Ovary (tissue), 9 donors: ENCODE results near the gene TMEM235. TPM values are rescaled to one million over a fixed set of nuclear protein-coding genes. Genes with fewer than 3 reads are reported as not detected.

Source experiments
- DNase-seq, 5 donors: peaks; one replicate each; pipeline ENCODE4 v3.0.0-alpha.2; 2019 to 2020
- H3K27ac ChIP-seq, 2 donors: fragments of 200-600 bp; one replicate each; pipeline versions ENCODE4 v1.5.1 to v1.8.0; 2019 to 2022
- H3K27me3 ChIP-seq: fragments of 200-600 bp; one replicate; pipeline ENCODE4 v1.8.0; 2022
- H3K36me3 ChIP-seq: fragments of 200-600 bp; sonication (generic); one replicate; pipeline ENCODE4 v1.5.1; 2019
- H3K4me1 ChIP-seq: one replicate; pipeline ENCODE4 v1.8.1; 2013; ENCODE audit warnings: mild to moderate bottlenecking, moderate library complexity; ENCODE audit not compliant: insufficient read depth
- H3K4me3 ChIP-seq: fragments of 200-600 bp; sonication (generic); one replicate; pipeline ENCODE4 v1.5.1; 2017
- H3K9me3 ChIP-seq, 2 donors: fragments of 200-600 bp in 1 of 2; sonication (generic) in 1 of 2; one replicate each; pipeline versions ENCODE4 v1.5.1 to v1.8.1; 2013 to 2019; ENCODE audit warnings: mild to moderate bottlenecking in 1 of 2, moderate library complexity in 1 of 2
- EP300 ChIP-seq: sonication (generic); formaldehyde crosslinking; IDR thresholded peaks from one replicate; pipeline ENCODE4 v1.6.1; 2017; ENCODE audit warnings: antibody characterized with exemption
- POLR2A ChIP-seq: fragments of 450-650 bp; IDR thresholded peaks from one replicate; pipeline ENCODE4 v1.6.1; 2017; ENCODE audit warnings: antibody characterized with exemption, mild to moderate bottlenecking, moderate library complexity
- WGBS, 3 donors: extraction: QIAGEN DNeasy Blood & Tissue Kit in 1 of 3; methylation state at CpG; one replicate each; pipeline versions ENCODE4 v1.1.5 to v1.1.7; 2013 to 2017; 5-methylcytosine and 5-hydroxymethylcytosine counted together
- intact Hi-C, 4 donors: fragments of 100-400 bp; cut with DNase I; formaldehyde crosslinking; loops; one replicate each; pipeline versions ENCODE4 v1.11.0 to v1.15.1; 2022 to 2023
- polyA plus RNA-seq, 2 donors: library from polyadenylated mRNA; stranded (reverse); fragments of 200-250 nt in 1 of 2; fragments of 350-450 nt in 1 of 2; fragmentation: Illumina TruSeq in 1 of 2; extraction: RNeasy Lipid Tissue Mini Kit (QIAGEN cat#74804) in 1 of 2; gene quantifications; one replicate each; pipeline ENCODE4 v1.2.3, GENCODE V29; 2013 to 2014
- total RNA-seq, 7 donors: library from RNA; depleted of rRNA in 2 of 7; stranded (reverse); fragments of >200 nt in 2 of 7; fragmentation: NEBNext Ultra II Directional in 3 of 7; extraction: Animal tissue kit (Norgen Biotek cat#: 25700) in 3 of 7; gene quantifications; one replicate each; pipeline versions ENCODE4 v1.1.0 to v1.2.4, GENCODE V29; 2016 to 2023
- TF ChIP-seq, protein P1 (sequence below), 3 donors: fragments of 450-650 bp in 2 of 3; fragments of 200-600 bp in 1 of 3; IDR thresholded peaks; one replicate each; pipeline versions ENCODE4 v1.5.1 to v1.8.0; 2016 to 2022; ENCODE audit warnings: antibody characterized with exemption in 3 of 3, mild to moderate bottlenecking in 1 of 3
- donor health status: DM: no; HTN: no; CAD: no; lungs with moderate emphysema.
- donor health status: DM: no; HTN: no; CAD: no.
- donor health status: Bipolar disorder and iron deficiency.
- donor health status: DM: yes; HTN: yes; CAD: no.
- donor health status: DM: no; HTN: no; CAD: no.
- donor health status: DM: yes; HTN: yes; CAD: no.

TMEM235 gene
- total and polyA plus RNA-seq, 9 donors: 0.07 TPM; not detected in 8

DNA sequence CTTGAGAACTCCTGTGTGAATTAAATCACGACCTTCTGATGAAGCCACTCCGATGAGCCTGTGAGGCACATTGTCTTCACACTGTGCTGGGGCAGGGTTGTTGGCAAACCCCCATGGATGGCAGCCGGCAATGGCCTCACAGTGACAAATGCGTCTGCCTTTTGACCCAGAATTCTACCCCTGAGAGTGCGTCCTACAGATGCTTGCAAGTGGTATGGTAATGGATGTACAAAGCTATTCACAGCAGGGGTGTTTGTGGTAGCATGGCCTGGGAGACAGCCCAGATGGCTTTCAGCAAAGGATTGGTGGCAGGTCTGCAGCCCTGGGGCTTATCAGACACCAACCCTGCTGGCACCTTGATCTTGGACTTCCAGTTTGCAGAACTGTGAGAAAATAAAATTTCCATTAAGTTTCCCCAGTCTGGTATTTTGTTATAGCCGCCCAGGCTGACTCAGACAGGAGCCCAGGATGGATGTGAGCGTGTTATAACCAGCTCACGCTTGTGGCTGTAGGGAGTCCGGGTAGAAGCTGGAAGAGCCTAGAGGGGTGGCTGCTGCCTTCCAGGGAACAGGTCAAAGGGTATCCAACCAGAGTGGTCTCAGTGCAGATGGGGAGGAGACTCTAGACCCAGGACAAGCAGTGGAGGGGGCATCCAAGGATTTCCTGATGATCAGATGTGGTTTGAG, 34.1 kb upstream of the TMEM235 start:
- no peaks in the 10 kb centered on the region for H3K9me3 ChIP-seq
- H3K4me1 ChIP-seq: no peaks in the 10 kb centered on the region
- no peak for DNase-seq
- intact Hi-C loops: no loop called here
- no peaks in the 10 kb centered on the region for H3K27me3 ChIP-seq
- H3K27ac ChIP-seq: no peak overlapping the region
- TF ChIP-seq EP300 (no peak), POLR2A (no peak)
- TF ChIP-seq, protein P1, sequence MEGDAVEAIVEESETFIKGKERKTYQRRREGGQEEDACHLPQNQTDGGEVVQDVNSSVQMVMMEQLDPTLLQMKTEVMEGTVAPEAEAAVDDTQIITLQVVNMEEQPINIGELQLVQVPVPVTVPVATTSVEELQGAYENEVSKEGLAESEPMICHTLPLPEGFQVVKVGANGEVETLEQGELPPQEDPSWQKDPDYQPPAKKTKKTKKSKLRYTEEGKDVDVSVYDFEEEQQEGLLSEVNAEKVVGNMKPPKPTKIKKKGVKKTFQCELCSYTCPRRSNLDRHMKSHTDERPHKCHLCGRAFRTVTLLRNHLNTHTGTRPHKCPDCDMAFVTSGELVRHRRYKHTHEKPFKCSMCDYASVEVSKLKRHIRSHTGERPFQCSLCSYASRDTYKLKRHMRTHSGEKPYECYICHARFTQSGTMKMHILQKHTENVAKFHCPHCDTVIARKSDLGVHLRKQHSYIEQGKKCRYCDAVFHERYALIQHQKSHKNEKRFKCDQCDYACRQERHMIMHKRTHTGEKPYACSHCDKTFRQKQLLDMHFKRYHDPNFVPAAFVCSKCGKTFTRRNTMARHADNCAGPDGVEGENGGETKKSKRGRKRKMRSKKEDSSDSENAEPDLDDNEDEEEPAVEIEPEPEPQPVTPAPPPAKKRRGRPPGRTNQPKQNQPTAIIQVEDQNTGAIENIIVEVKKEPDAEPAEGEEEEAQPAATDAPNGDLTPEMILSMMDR (IDR thresholded peaks at IDR 0.05): no peak
- WGBS, 3 donors: 83 to 89% (median 87%) methylated on average over 9 of the region's 9 CpGs
- no peaks in the 10 kb centered on the region for H3K36me3 ChIP-seq
- H3K4me3 ChIP-seq: no peak overlapping the region

DNA sequence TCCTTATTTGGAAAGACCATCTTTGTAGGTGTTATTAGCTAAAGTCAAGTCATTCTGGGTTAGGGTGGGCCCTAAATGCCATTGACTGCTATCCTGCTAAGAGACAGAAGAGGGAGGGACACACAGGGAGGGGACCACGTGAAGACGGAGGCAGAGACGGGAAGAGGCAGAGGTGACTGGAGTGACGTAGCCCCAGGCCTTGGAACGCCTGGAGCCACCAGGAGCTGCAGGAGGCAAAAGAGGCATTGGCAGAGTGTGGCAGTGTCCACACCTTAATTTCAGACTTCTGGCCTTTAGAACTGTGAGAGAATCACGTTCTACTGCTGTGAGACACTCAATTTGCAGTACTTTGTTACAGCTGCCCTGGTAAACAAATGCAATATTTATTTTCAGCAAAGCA, 31.0 kb upstream of the TMEM235 start:
- TF ChIP-seq, protein P1 (IDR thresholded peaks at IDR 0.05): no peak
- TF ChIP-seq POLR2A (no peak), EP300 (no peak)
- Histone ChIP-seq H3K27me3 (no peaks in the 10 kb centered on the region), H3K9me3 (no peaks in the 10 kb centered on the region), H3K36me3 (no peaks in the 10 kb centered on the region), H3K4me3 (no peak overlapping the region), H3K27ac (no peak overlapping the region), H3K4me1 (no peaks in the 10 kb centered on the region)
- no peak for DNase-seq
- intact Hi-C loops: no loop called here
- WGBS, 3 donors: 87 to 90% (median 89%) methylated on average over 6 of the region's 6 CpGs

DNA sequence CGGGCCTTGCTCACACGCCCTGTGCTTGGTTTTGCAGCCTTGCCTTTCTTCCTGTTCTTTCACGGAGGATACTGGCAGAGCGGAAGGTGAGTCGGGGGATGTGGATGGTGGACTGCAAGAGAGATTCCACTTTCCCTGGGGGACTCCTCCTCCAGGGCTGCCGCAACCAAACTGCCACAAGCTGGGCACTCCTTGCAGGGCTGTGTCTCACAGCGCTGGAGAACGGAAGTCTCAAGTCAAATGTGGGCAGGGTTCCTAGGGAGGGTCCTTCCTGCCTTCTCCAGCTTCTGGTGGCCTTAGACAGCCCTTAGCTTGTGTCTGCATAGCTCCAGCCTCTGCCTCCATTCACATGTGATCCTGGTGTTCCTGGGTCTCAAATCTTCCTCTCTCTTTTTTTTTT, 28.8 kb upstream of the TMEM235 start:
- 90 to 94% (median 94%) methylated on average over 8 of the region's 8 CpGs for WGBS, 3 donors
- TF ChIP-seq, protein P1 (IDR thresholded peaks at IDR 0.05): no peak
- TF ChIP-seq POLR2A: no peak
- no peaks in the 10 kb centered on the region for H3K9me3 ChIP-seq
- no peak overlapping the region for H3K4me3 ChIP-seq
- H3K27ac ChIP-seq: no peak overlapping the region
- DNase-seq: no peak
- intact Hi-C loops: no loop called here
- no peaks in the 10 kb centered on the region for H3K4me1 ChIP-seq
- H3K36me3 ChIP-seq: no peaks in the 10 kb centered on the region
- no peaks in the 10 kb centered on the region for H3K27me3 ChIP-seq

DNA sequence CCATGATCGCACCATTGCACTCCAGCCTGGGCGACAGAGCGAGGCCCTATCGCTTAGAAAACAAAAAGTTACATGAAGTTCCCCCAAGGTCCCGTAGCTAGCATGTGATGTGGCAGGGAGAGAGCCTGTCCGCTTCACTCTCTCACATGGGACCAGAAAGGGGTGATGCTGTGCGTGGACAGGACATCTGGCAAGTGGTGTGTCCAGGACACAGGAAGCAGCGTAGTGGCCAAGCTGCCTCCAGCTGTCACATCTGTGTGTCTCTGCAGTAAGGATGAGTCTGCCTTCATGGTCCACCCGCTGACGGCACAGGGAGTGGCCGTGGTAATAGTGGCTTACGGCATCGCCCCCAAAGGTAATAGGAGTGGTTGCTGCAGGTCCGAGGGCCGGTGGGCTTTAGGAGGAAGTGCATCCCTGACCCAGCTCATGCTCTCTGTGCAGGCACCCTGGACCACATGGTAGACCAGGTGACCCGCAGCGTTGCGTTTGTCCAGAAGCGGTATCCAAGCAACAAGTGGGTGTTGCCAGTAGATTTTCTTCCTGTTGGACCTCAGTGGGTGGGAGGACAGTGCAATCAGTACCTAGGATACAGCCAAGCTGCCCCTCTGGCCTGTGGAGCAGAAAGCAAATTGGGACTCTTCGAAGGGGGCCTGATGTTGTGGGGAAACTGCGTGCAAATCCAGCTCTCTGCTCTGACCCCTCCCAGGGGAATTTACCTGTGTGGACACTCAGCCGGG, 26.9 kb upstream of the TMEM235 start:
- H3K4me1 ChIP-seq: no peaks in the 10 kb centered on the region
- no peak for DNase-seq
- no peak for TF ChIP-seq POLR2A
- H3K9me3 ChIP-seq: no peaks in the 10 kb centered on the region
- 85 to 91% (median 90%) methylated on average over 22 of the region's 22 CpGs for WGBS, 3 donors
- H3K27me3 ChIP-seq: no peaks in the 10 kb centered on the region
- H3K36me3 ChIP-seq: no peaks in the 10 kb centered on the region
- intact Hi-C loops: no loop called here
- H3K4me3 ChIP-seq: no peak overlapping the region
- no peak overlapping the region for H3K27ac ChIP-seq
